Renal cortex interstitium (tissue), 11 donors: ENCODE results near the gene KRT83. TPM values are rescaled to one million over a fixed set of nuclear protein-coding genes. Genes with fewer than 3 reads are reported as not detected.
"Not testable (repeated sequence)": the region's sequence is repeated elsewhere in the genome, so short reads cannot be mapped to it uniquely, and the experiment has no call there.

Experiments
- DNase-seq, 11 donors: peaks; one replicate each; pipeline ENCODE4 v3.0.0-alpha.2; 2013; ENCODE audit warnings: low read depth in 9 of 11, low spot score in 4 of 11; ENCODE audit errors: extremely low read depth in 1 of 11
- polyA plus RNA-seq, 3 donors: library from polyadenylated mRNA; unstranded; fragments of 120-200 nt; gene quantifications; one replicate each; pipeline ENCODE4 v1.2.1, GENCODE V29; 2013; ENCODE audit not compliant: insufficient read length in 3 of 3

KRT83 gene
- polyA plus RNA-seq, 3 donors, result not detected

- no peak for DNase-seq
Observed at GRCh38 chr12:52296572-52297215, 24.5 kb downstream of the KRT83 start.

GRCh38 chr12:52295663-52296062, 25.5 kb downstream of the KRT83 start:
- DNase-seq, result no peak

- DNase-seq, result no peak
Observed at GRCh38 chr12:52294803-52295202, 26.4 kb downstream of the KRT83 start.

GRCh38 chr12:52293926-52294325, 27.3 kb downstream of the KRT83 start:
- DNase-seq, result no peak

GRCh38 chr12:52291267-52291935, 29.8 kb downstream of the KRT83 start, which contains the start of gene KRT81:
TSS of gene KRT81 (minus strand) at chr12:52291534. CDS start at chr12:52291465, 69 bp downstream.
- DNase-seq, result no peak

GRCh38 chr12:52290483-52291134, 30.6 kb downstream of the KRT83 start:
- not testable (repeated sequence) for DNase-seq

- DNase-seq, result not testable (repeated sequence)
Observed at GRCh38 chr12:52287816-52288805, 33.1 kb downstream of the KRT83 start.

GRCh38 chr12:52286857-52287785, 34.1 kb downstream of the KRT83 start:
- not testable (repeated sequence) for DNase-seq

- no peak for DNase-seq
Observed at GRCh38 chr12:52285851-52286530, 35.2 kb downstream of the KRT83 start.

GRCh38 chr12:52285172-52285745, 35.9 kb downstream of the KRT83 start:
- no peak for DNase-seq

GRCh38 chr12:52284562-52285171, 36.5 kb downstream of the KRT83 start:
- no peak for DNase-seq

GRCh38 chr12:52280796-52281560, 40.2 kb downstream of the KRT83 start:
- DNase-seq, result no peak

- DNase-seq, result no peak
Observed at GRCh38 chr12:52280319-52280795, 40.8 kb downstream of the KRT83 start.

GRCh38 chr12:52279422-52280318, 41.5 kb downstream of the KRT83 start:
- DNase-seq, result no peak
